ENCODE results near the gene BTBD17. TPM values are rescaled to one million over a fixed set of nuclear protein-coding genes. Genes with fewer than 3 reads are reported as not detected.

BTBD17 gene
- total RNA-seq, 4 donors from 2014 or later, result not detected

DNA sequence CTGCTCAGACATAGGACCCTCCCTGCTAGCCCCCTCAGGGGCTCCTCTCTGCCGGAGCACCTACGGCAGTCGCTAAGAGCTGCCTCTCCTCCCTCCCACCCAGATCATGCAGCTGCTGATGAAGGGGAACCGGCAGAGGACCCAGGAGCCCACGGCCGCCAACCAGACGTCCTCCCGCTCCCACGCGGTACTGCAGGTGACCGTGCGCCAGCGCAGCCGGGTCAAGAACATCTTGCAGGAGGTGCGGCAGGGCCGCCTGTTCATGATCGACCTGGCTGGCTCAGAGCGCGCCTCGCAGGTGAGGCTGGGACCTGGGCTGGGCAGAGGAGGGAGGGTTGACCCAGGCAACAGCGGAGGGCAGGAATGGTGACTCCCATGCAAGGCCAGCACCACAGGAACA is 17.0 kb downstream of the BTBD17 start:
- peaks cover 4% of the 10 kb centered on the region for H3K4me1 ChIP-seq
- H3K27me3 ChIP-seq, result peaks cover 54% of the 10 kb centered on the region
- H3K4me3 ChIP-seq, result no peak overlapping the region
- H3K9me3 ChIP-seq, result no peaks in the 10 kb centered on the region
- H3K27ac ChIP-seq, result no peak overlapping the region
- no peaks in the 10 kb centered on the region for H3K36me3 ChIP-seq
- 69% methylated on average over 4 of the region's 21 CpGs for WGBS
- no peak for TF ChIP-seq POLR2A (IDR thresholded peaks at IDR 0.05)
- no peak for DNase-seq (ENCODE audit: low spot score in 2 of 2)

DNA sequence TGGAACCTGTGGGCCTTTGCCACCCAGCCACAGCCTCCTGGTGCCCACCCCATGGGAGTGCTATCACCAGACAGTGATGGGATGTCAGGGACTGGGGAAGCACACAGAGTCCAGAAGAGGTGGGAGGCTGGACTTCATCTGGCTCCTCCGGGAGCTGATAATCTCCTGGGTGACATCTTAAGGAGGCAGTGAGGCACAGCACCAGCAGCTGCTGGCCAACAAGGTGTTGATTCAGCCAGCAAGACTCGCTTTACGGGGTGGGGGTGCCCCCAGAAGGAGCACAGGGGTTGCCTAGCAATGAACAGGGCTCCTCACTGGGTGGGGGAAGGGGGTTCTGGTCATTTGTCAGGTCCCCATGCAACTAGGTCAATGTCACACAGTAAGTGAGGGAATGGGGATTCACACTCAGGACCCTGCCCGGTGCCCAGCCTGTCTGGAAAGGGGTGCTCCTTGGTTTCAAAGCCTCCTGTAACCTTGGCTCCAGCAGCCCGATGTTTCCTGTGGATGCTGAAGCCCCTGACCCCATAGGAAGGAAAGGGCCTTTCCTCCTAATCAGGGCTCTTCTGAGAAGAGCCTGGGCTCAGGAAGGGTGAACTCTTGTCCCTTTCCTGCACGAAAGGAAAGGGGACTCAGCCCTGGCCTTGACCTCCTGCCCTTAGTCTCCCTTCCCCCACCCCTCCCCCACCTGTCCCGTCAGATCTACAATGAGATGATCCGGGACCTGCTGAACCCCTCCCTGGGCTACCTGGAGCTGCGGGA is 18.0 kb downstream of the BTBD17 start:
- DNase-seq (ENCODE audit: low spot score in 2 of 2), result no peak
- Histone ChIP-seq H3K36me3 (no peaks in the 10 kb centered on the region), H3K27ac (no peak overlapping the region), H3K4me1 (peaks cover 4% of the 10 kb centered on the region), H3K4me3 (no peak overlapping the region), H3K9me3 (no peaks in the 10 kb centered on the region), H3K27me3 (peaks cover 55% of the 10 kb centered on the region)
- 80% methylated on average over 1 of the region's 9 CpGs for WGBS
- TF ChIP-seq POLR2A (IDR thresholded peaks at IDR 0.05) (no peak), POLR2AphosphoS5 (IDR thresholded peaks at IDR 0.05) (no peak), EP300 (IDR thresholded peaks at IDR 0.05) (no peak)
- TF ChIP-seq, protein P1, sequence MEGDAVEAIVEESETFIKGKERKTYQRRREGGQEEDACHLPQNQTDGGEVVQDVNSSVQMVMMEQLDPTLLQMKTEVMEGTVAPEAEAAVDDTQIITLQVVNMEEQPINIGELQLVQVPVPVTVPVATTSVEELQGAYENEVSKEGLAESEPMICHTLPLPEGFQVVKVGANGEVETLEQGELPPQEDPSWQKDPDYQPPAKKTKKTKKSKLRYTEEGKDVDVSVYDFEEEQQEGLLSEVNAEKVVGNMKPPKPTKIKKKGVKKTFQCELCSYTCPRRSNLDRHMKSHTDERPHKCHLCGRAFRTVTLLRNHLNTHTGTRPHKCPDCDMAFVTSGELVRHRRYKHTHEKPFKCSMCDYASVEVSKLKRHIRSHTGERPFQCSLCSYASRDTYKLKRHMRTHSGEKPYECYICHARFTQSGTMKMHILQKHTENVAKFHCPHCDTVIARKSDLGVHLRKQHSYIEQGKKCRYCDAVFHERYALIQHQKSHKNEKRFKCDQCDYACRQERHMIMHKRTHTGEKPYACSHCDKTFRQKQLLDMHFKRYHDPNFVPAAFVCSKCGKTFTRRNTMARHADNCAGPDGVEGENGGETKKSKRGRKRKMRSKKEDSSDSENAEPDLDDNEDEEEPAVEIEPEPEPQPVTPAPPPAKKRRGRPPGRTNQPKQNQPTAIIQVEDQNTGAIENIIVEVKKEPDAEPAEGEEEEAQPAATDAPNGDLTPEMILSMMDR (IDR thresholded peaks at IDR 0.05), result no peak

DNA sequence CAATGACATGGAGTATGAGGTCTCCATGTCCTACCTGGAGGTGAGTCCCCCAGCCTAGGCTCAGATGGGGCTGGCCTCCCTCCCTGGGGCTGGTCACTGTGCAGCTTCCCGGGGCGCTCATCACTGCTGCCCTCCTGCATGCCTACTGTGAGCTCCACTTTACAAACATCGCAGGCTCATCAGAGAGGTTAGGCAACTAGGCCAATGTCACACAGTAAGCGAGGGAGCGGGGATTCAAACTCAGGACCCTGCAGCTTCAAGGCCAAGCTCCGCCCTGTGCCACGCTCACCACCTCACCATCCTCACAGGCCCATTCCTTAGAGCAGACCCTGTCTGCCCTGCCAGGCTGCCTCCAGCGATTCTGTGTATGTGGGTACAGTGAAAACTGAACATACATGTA is 18.5 kb downstream of the BTBD17 start:
- H3K27me3 ChIP-seq, result peaks cover 55% of the 10 kb centered on the region
- WGBS, result 88% methylated on average over 5 of the region's 8 CpGs

DNA sequence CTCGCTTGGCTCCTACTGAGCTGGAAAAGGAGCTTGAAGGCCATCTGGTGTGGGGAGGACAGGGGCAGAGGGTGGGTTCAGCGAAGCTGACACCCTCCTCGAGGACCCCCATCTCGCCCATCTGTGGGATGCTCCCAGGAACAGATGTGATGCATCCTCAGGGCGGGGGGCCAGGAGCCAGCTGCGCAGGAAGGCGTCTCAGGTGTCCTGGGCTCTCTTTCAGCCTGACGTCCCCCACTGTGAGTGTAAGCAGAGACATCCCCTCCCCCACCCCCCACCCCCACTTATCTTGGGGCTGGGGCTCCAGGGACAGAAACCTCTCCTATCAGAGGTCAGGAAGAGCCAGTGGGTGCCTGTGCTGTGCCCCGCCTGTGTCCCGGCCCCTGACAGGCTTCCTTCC is 19.4 kb downstream of the BTBD17 start:
- Histone ChIP-seq H3K4me3 (no peak overlapping the region), H3K36me3 (no peaks in the 10 kb centered on the region), H3K27me3 (peaks cover 56% of the 10 kb centered on the region), H3K4me1 (peaks cover 4% of the 10 kb centered on the region), H3K9me3 (no peaks in the 10 kb centered on the region), H3K27ac (no peak overlapping the region)
- 66% methylated on average over 4 of the region's 10 CpGs for WGBS
- no peak for TF ChIP-seq POLR2A (IDR thresholded peaks at IDR 0.05)
- TF ChIP-seq EP300 (IDR thresholded peaks at IDR 0.05), result no peak
- TF ChIP-seq, protein P1 (IDR thresholded peaks at IDR 0.05), result no peak
- TF ChIP-seq POLR2AphosphoS5 (IDR thresholded peaks at IDR 0.05), result no peak
- no peak for DNase-seq (ENCODE audit: low spot score in 2 of 2)

More for the DNA sequence above, 18.5 kb downstream of the BTBD17 start:
- H3K27ac ChIP-seq, result no peak overlapping the region
- TF ChIP-seq POLR2AphosphoS5 (IDR thresholded peaks at IDR 0.05) (no peak), EP300 (IDR thresholded peaks at IDR 0.05) (no peak), POLR2A (IDR thresholded peaks at IDR 0.05) (no peak)
- TF ChIP-seq, protein P1 (IDR thresholded peaks at IDR 0.05), result no peak
- H3K36me3 ChIP-seq, result no peaks in the 10 kb centered on the region
- no peaks in the 10 kb centered on the region for H3K9me3 ChIP-seq
- no peak for DNase-seq (ENCODE audit: low spot score in 2 of 2)
- peaks cover 4% of the 10 kb centered on the region for H3K4me1 ChIP-seq
- no peak overlapping the region for H3K4me3 ChIP-seq

DNA sequence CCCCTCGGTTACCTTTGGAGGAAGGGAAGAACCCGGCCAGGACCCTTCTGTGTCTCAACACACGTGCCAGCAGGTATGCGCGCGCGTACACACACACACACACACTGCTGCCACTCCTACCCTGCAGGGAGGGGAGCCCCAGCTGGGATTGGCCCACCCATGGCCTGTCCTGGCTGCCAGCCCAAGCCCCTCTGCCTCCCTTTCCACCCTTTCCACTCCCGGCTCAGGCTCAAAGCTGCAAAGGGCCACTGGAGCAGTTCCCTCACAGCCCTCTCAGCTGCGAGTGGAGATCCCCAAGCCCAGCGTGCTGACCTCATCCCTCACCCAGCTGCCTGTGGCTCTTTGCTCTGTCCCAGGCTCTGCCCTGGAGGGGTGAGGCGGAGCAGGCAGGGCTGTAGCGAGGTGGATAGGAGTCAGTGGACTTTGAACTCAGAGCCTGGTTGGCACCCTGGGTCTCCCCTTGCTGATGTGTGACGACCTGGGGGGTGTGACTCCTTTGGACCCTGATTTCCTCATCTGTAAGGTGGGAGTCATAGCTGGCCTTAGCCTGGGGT is 21.1 kb downstream of the BTBD17 start:
- no peak for TF ChIP-seq POLR2AphosphoS5 (IDR thresholded peaks at IDR 0.05)
- no peak for TF ChIP-seq EP300 (IDR thresholded peaks at IDR 0.05)
- TF ChIP-seq, protein P1 (IDR thresholded peaks at IDR 0.05), result no peak
- TF ChIP-seq POLR2A (IDR thresholded peaks at IDR 0.05), result no peak
- H3K4me1 ChIP-seq, result peaks cover 2% of the 10 kb centered on the region
- no peaks in the 10 kb centered on the region for H3K36me3 ChIP-seq
- H3K27me3 ChIP-seq, result peaks cover 58% of the 10 kb centered on the region
- no peaks in the 10 kb centered on the region for H3K9me3 ChIP-seq
- 40% methylated on average over 1 of the region's 13 CpGs for WGBS
- H3K4me3 ChIP-seq, result no peak overlapping the region
- H3K27ac ChIP-seq, result no peak overlapping the region
- DNase-seq (ENCODE audit: low spot score in 2 of 2), result no peak

All from suprapubic skin (tissue), 4 donors.